Cardiac muscle cell (in vitro differentiated cells and primary cell): ENCODE results near the gene TMCC2. TPM values are rescaled to one million over a fixed set of nuclear protein-coding genes. Genes with fewer than 3 reads are reported as not detected.
"Not testable (repeated sequence)": the region's sequence is repeated elsewhere in the genome, so short reads cannot be mapped to it uniquely, and the experiment has no call there.

ENCODE experiments used
- DNase-seq, 2 donors: peaks; one replicate each; pipeline versions ENCODE4 v3.0.0 to v3.0.0-alpha.2; 2010 to 2017; ENCODE audit warnings: low read depth in 1 of 2, low spot score in 1 of 2
- H3K27ac ChIP-seq: fragments of 200-600 bp; sonication (generic); 2 replicates; pipeline ENCODE4 v1.5.1; 2016
- H3K27me3 ChIP-seq: fragments of 200-600 bp; sonication (generic); 2 replicates; pipeline ENCODE4 v1.6.0; 2016; ENCODE audit warnings: control low read depth
- H3K36me3 ChIP-seq: fragments of 200-600 bp; sonication (generic); 2 replicates; pipeline ENCODE4 v1.5.1; 2016; ENCODE audit warnings: control low read depth
- H3K4me1 ChIP-seq: fragments of 200-600 bp; sonication (generic); 2 replicates; pipeline ENCODE4 v1.8.1; 2017; ENCODE audit warnings: low read depth, mild to moderate bottlenecking, mixed run types
- H3K4me3 ChIP-seq: fragments of 200-600 bp; sonication (generic); 2 replicates; pipeline ENCODE4 v1.5.1; 2016; ENCODE audit warnings: mild to moderate bottlenecking
- H3K9me3 ChIP-seq: fragments of 200-600 bp; sonication (generic); 2 replicates; pipeline ENCODE4 v1.5.1; 2017; ENCODE audit warnings: low read depth, mild to moderate bottlenecking, control low read depth
- CTCF ChIP-seq: IDR thresholded peaks from 2 replicates; pipeline ENCODE4 v1.5.1; 2012; ENCODE audit warnings: low read depth, mild to moderate bottlenecking, low read length
- polyA plus RNA-seq: library from polyadenylated mRNA; unstranded; fragments of >200 nt; fragmentation: Nextera tagmentation; extraction: Ambion mirVana; gene quantifications from 2 replicates; pipeline ENCODE4 v1.2.1, GENCODE V29; 2016
- total RNA-seq: library from RNA; depleted of rRNA; stranded (reverse); fragments of >200 nt; gene quantifications from 2 replicates; pipeline ENCODE4 v1.2.3, GENCODE V29; 2016

Gene TMCC2
- total and polyA plus RNA-seq, 2 experiments from 2014 or later, result 6.3 to 10.9 TPM

DNA sequence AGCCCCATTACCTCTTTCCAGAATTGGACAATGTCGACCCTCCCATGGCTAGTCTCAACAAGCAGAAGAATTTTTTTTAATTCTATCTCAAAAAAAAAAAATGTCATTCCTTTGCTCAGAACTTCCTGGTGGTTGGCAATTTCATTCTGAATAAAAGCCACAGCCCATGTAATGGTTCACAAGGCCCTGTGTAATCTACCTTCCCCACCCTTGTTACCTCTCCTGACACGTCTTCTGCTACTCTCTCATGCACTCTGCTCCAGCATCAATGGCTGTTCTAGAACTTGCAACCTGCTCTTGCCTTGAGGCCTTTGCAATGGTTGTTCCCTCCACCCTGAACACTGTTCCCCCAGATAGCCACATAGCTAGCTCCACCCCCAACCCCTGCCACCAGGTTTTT, 68.4 kb downstream of the TMCC2 start:
- Histone ChIP-seq H3K4me1 (peaks cover 29% of the 10 kb centered on the region), H3K9me3 (no peaks in the 10 kb centered on the region), H3K4me3 (no peak overlapping the region), H3K27me3 (no peaks in the 10 kb centered on the region), H3K27ac (peak overlapping the region; percentile 12), H3K36me3 (no peaks in the 10 kb centered on the region)
- DNase-seq, result no peak
- TF ChIP-seq CTCF, result no peak

DNA sequence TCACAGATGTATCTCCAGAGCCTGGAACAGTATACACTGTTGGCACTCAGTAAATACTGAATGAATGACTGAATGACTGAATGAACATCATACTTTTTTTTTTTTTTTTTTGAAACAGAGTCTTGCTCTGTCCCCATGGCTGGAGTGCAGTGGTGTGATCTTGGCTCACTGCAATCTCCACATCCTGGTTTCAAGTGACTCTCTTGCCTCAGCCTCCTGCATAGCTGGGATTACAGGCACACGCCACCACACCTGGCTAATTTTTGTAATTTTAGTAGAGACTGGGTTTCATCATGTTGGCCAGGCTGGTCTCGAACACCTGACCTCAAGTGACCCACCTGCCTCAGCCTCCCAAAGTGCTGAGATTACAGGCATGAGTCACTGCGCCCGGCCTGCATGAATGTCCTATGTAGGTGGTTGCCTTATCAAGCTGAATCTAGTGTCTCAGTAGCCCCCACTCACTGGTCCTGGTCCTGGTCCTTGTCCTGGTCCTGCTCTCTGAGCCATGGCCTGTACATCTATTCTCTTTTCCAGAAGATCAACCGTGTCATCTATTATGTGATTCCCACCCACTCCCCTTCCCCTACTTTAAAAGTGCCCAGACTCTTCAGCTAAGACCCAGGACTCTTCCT, 69.9 kb downstream of the TMCC2 start:
- not testable (repeated sequence) for H3K9me3 ChIP-seq, DNase-seq, H3K36me3 ChIP-seq, H3K27me3 ChIP-seq, H3K4me3 ChIP-seq
- Histone ChIP-seq H3K27ac (peak overlapping the region; percentile 6), H3K4me1 (peaks cover 35% of the 10 kb centered on the region)

GRCh38 chr1:205298191-205298994, 70.6 kb downstream of the TMCC2 start:
- H3K9me3 ChIP-seq, result no peaks in the 10 kb centered on the region
- H3K36me3 ChIP-seq, result no peaks in the 10 kb centered on the region
- no peak for TF ChIP-seq CTCF
- peak overlapping the region; percentile 6 for H3K27ac ChIP-seq
- H3K4me3 ChIP-seq, result no peak overlapping the region
- H3K4me1 ChIP-seq, result peaks cover 35% of the 10 kb centered on the region
- peak in 1 of 2 donors; percentile 97 for DNase-seq
- H3K27me3 ChIP-seq, result no peaks in the 10 kb centered on the region

- no peak for DNase-seq
- Histone ChIP-seq H3K27ac (no peak overlapping the region), H3K27me3 (no peaks in the 10 kb centered on the region), H3K36me3 (no peaks in the 10 kb centered on the region), H3K9me3 (no peaks in the 10 kb centered on the region), H3K4me3 (no peak overlapping the region), H3K4me1 (peaks cover 23% of the 10 kb centered on the region)
- TF ChIP-seq CTCF, result no peak
Observed at GRCh38 chr1:205300149-205300548, 72.4 kb downstream of the TMCC2 start.

DNA sequence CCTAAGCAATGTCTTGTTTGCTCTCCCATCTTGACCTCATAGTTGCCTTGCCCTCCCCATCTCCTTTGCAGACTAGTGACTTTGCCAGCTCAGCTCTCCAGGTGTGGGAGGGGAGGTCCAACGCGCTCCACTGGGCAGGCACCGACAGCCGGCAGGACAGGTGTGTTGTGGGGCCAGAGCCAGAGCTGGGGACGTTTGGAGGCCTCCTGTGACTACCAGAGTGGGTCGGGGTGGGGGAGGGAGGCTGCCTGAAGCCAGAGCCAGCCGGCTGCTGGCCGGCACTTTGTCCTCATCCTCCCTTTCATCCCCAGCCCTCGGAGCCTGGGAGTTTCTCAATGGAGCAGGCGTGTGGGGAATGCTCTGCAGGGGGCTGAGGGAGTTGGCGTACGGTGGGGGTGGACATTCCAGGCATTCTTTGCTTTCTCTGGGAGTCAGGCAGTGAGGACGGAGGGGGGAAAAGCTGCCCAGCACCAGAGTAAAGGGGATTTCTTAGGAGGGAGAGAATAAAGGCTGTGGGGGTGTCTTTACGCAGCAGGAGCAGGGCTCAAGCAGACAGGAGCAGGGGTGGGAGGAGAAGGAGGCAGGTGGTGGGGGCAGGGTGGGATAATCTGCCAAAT, 73.6 kb downstream of the TMCC2 start:
- peak; percentile 86 to 99 for DNase-seq
- no peak overlapping the region for H3K4me3 ChIP-seq
- no peaks in the 10 kb centered on the region for H3K9me3 ChIP-seq
- TF ChIP-seq CTCF, result no peak
- H3K27me3 ChIP-seq, result no peaks in the 10 kb centered on the region
- no peaks in the 10 kb centered on the region for H3K36me3 ChIP-seq
- peaks cover 16% of the 10 kb centered on the region for H3K4me1 ChIP-seq
- H3K27ac ChIP-seq, result peak overlapping the region; percentile 80
